AG10803 (cell line): ENCODE measurements around the gene SMAD4.
A peak's percentile ranks its signal among the peaks of the same experiment; 100 is the strongest.

Source experiments
- DNase-seq: peaks from one replicate; pipeline ENCODE4 v3.0.0; 2010; ENCODE audit warnings: low read depth
- H3K4me3 ChIP-seq: 2 replicates; pipeline ENCODE4 v1.5.1; 2011; ENCODE audit warnings: mild to moderate bottlenecking, low read length, control low read depth
- TF ChIP-seq, protein P1 (sequence below): conservative IDR thresholded peaks from 2 replicates; pipeline ENCODE4 v1.5.1; 2011; ENCODE audit warnings: mild to moderate bottlenecking, low read length, control low read depth, inconsistent platforms

The SMAD4 gene

GRCh38 chr18:51021226-51021965, 8.6 kb upstream of the SMAD4 start:
- no peak for DNase-seq
- no peak overlapping the region for H3K4me3 ChIP-seq
- TF ChIP-seq, protein P1, sequence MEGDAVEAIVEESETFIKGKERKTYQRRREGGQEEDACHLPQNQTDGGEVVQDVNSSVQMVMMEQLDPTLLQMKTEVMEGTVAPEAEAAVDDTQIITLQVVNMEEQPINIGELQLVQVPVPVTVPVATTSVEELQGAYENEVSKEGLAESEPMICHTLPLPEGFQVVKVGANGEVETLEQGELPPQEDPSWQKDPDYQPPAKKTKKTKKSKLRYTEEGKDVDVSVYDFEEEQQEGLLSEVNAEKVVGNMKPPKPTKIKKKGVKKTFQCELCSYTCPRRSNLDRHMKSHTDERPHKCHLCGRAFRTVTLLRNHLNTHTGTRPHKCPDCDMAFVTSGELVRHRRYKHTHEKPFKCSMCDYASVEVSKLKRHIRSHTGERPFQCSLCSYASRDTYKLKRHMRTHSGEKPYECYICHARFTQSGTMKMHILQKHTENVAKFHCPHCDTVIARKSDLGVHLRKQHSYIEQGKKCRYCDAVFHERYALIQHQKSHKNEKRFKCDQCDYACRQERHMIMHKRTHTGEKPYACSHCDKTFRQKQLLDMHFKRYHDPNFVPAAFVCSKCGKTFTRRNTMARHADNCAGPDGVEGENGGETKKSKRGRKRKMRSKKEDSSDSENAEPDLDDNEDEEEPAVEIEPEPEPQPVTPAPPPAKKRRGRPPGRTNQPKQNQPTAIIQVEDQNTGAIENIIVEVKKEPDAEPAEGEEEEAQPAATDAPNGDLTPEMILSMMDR = no peak

GRCh38 chr18:51025512-51025911, 4.5 kb upstream of the SMAD4 start:
- no peak overlapping the region for H3K4me3 ChIP-seq
- TF ChIP-seq, protein P1 = no peak
- no peak for DNase-seq

DNA sequence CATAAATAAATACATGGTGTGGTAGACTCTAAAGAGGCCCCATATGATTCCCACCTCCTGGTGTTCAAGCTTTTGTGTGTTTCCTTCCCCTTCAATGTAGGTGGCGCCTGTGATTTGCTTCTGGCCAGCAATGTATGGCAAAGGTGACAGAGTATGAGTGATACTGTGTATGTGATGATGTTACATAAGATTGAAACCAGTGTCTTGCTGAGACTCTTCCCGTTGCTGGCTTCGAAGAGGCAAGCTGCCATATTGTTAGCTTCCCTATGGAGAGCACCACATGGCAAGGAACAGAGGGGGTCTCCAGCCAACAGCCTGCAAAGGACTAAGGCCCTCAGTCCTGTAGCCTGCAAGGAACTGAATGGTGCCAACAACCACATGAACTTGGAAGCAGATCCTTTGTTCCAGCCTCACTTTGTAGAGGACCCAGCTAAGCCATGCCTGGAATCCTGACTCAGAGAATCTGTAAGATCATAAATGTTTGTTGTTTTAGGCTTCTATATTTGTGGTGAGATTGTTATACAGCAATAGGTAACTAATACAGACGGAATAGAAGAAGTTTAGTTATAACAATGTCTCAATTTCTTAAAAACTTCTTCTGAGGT, 1.7 kb upstream of the SMAD4 start:
- no peak overlapping the region for H3K4me3 ChIP-seq
- peak; percentile 32 for DNase-seq
- TF ChIP-seq, protein P1 = no peak

DNA sequence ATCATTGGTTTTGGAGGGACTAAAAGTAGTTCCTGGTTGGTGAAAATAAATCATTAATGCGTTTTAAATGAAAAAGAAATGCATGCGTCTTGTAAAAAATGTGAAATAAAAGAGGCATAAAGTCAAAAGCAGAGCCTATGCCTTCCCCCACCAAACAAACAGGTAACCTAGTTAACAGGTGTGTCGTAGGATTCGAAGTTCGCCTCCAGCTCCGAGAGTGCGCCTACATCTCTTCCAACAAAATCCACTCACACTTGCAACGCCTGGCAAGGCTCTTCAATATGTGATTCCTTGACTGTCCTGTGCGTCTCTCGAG, 677 bp upstream of the SMAD4 start:
- peak overlapping the region; percentile 84 for H3K4me3 ChIP-seq
- TF ChIP-seq, protein P1 = no peak
- no peak for DNase-seq

DNA sequence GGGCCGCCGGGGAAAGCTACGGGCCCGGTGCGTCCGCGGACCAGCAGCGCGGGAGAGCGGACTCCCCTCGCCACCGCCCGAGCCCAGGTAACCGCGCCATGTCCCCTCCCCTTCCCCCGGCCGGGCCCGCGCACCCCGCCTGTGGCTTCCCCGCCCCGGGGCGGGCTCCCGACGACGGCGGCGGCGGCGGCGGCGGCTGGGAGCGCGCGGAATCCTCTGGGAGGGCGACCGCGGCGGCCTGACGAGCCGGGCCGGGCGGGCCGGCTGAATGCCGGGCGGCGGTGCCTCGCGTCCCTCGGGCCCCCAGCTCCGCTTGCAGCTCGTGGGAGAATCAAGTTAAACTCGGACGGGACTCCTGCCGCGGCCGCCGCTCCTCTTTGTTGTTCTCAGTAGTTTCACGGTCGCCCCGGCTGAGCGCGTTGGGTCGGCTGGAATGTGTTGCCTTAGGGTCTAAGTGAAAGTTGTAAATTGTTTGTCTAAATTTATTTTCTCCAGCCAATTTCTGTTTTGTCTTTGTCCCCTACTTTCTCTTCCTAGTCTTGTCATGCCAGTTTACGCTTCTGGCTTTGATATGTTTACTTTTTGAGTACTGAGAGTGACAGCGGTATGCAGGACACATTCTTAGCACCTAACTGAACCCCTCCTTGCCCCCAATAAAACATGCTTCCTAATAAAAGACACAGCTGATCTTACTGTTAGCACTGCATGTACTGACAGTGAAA, 685 bp downstream of the SMAD4 start:
- peak; percentile 64 for DNase-seq
- TF ChIP-seq, protein P1 = no peak
- peak overlapping the region; percentile 72 for H3K4me3 ChIP-seq

DNA sequence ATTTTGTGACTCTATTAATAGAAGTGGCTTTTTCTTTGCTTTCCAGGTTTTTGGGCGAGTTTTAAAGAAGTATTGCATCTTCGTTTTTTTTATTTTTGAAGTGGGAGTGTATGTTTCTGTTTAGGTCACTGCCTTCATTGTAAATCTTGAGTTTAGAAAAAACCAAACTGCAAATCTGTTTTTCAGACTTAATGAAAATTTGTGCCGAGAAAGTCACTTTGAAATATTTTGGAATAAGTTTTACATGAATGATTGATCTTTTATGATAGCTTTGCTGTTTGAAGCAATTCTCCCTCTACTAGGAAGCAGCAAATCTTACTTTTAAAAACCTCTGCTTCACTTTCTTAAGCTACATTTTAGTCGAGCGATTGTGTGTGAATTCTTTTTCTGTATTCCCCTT, 2.2 kb downstream of the SMAD4 start:
- DNase-seq = no peak
- TF ChIP-seq, protein P1 = no peak

More for the DNA sequence above, 2.2 kb downstream of the SMAD4 start:
- peak overlapping the region; percentile 72 for H3K4me3 ChIP-seq
